HepG2 (cell line): Measurements from ENCODE around the gene DNAJC11. TPM values are rescaled to one million over a fixed set of nuclear protein-coding genes. Genes with fewer than 3 reads are reported as not detected.

Experiments
- ATF6 ChIP-seq: sonication (generic); formaldehyde crosslinking; conservative IDR thresholded peaks from 2 replicates; pipeline ENCODE4 v1.4.0; 2020; ENCODE audit warnings: missing genetic modification reagents
- ATRX ChIP-seq: sonication (generic); formaldehyde crosslinking; IDR thresholded peaks from 2 replicates; pipeline ENCODE4 v1.4.0; 2020; ENCODE audit warnings: missing genetic modification reagents, borderline replicate concordance
- CREB1 ChIP-seq, 2 experiments: fragments of 450-650 bp in 1 of 2; IDR thresholded peaks; 2 replicates each; pipeline ENCODE4 v1.6.1; 2016 to 2017; ENCODE audit warnings: control low read depth in 1 of 2, mild to moderate bottlenecking in 1 of 2, missing compliant biosample characterization in 1 of 2, missing genetic modification characterization in 1 of 2
- ESRRA ChIP-seq: sonication (generic); formaldehyde crosslinking; IDR thresholded peaks from 2 replicates; pipeline ENCODE4 v1.5.1; 2020; ENCODE audit warnings: mild to moderate bottlenecking, low read depth, missing genetic modification reagents
- FOXM1 ChIP-seq: sonication (generic); formaldehyde crosslinking; IDR thresholded peaks from 2 replicates; pipeline ENCODE4 v1.5.0; 2020; ENCODE audit warnings: missing genetic modification reagents
- GFI1 ChIP-seq: sonication (generic); formaldehyde crosslinking; IDR thresholded peaks from 2 replicates; pipeline ENCODE4 v1.5.0; 2020; ENCODE audit warnings: missing genetic modification reagents, mild to moderate bottlenecking, borderline replicate concordance
- HDAC2 ChIP-seq: sonication (generic); formaldehyde crosslinking; IDR thresholded peaks from 2 replicates; pipeline ENCODE4 v1.4.0; 2020; ENCODE audit warnings: missing genetic modification reagents
- HNRNPUL1 ChIP-seq: fragments of 200-400 bp; formaldehyde crosslinking; IDR thresholded peaks from 2 replicates; pipeline ENCODE4 v1.6.1; 2017; ENCODE audit warnings: low read depth, mild to moderate bottlenecking, low read length, moderate library complexity
- NFE2L2 ChIP-seq: fragments of 150-350 bp; IDR thresholded peaks from 2 replicates; pipeline ENCODE4 v1.6.1; 2014; ENCODE audit warnings: low read length
- NR2F1 ChIP-seq, 2 experiments: fragments of 450-650 bp in 1 of 2; formaldehyde crosslinking in 1 of 2; IDR thresholded peaks; 2 replicates each; pipeline versions ENCODE4 v1.5.0 to v1.6.1; 2016 to 2020; ENCODE audit warnings: mild to moderate bottlenecking in 1 of 2, missing compliant biosample characterization in 1 of 2, missing genetic modification reagents in 1 of 2, moderate library complexity in 1 of 2
- POGZ ChIP-seq: sonication (generic); formaldehyde crosslinking; IDR thresholded peaks from 2 replicates; pipeline ENCODE4 v1.4.0; 2020; ENCODE audit warnings: mild to moderate bottlenecking, missing genetic modification reagents
- TEF ChIP-seq: sonication (generic); formaldehyde crosslinking; IDR thresholded peaks from 2 replicates; pipeline ENCODE4 v1.5.0; 2020; ENCODE audit warnings: missing genetic modification reagents
- ZMYM3 ChIP-seq: sonication (generic); formaldehyde crosslinking; IDR thresholded peaks from 2 replicates; pipeline ENCODE4 v1.5.1; 2020; ENCODE audit warnings: mild to moderate bottlenecking, missing genetic modification reagents
- ZNF282 ChIP-seq: fragments of 450-650 bp; IDR thresholded peaks from 2 replicates; pipeline ENCODE4 v1.6.1; 2018; ENCODE audit not compliant: partially characterized antibody
- ZNF574 ChIP-seq: sonication (generic); formaldehyde crosslinking; IDR thresholded peaks from 2 replicates; pipeline ENCODE4 v1.4.0; 2020; ENCODE audit warnings: missing genetic modification reagents
- polyA plus RNA-seq, 8 experiments: library from polyadenylated mRNA; depleted of rRNA in 3 of 8; stranded (reverse) in 7 of 8; unstranded in 1 of 8; fragments of >200 nt; fragmentation: Illumina TruSeq in 4 of 8; extraction: Trizol in 4 of 8; gene quantifications; 2 replicates each; pipeline versions ENCODE4 v1.2.1 to v1.2.3, GENCODE V29; 2011 to 2016; ENCODE audit warnings: low read depth in 4 of 8, missing spikeins in 1 of 8, mixed read lengths in 1 of 8; ENCODE audit not compliant: insufficient read depth in 1 of 8
- total RNA-seq, 5 experiments: library from RNA; depleted of rRNA; stranded (reverse); fragments of >200 nt; fragmentation: Illumina TruSeq; extraction: Trizol; gene quantifications; 2 replicates each; pipeline ENCODE4 v1.2.3, GENCODE V29; 2016; ENCODE audit warnings: low read depth in 1 of 5
- TF ChIP-seq, protein P1 (sequence below), 2 experiments: sonication (generic) in 1 of 2; formaldehyde crosslinking in 1 of 2; IDR thresholded peaks; 2 replicates each; pipeline versions ENCODE4 v1.4.0 to v1.6.1; 2018 to 2020; ENCODE audit warnings: missing genetic modification reagents in 2 of 2, borderline replicate concordance in 1 of 2, low read depth in 1 of 2, mild to moderate bottlenecking in 1 of 2, missing biosample characterization in 1 of 2
- TF ChIP-seq, protein P2 (sequence below): IDR thresholded peaks from 2 replicates; pipeline ENCODE4 v1.6.1; 2016; ENCODE audit warnings: missing compliant biosample characterization, missing genetic modification reagents, borderline replicate concordance
- TF ChIP-seq, protein P3 (sequence below): sonication (generic); formaldehyde crosslinking; IDR thresholded peaks from 2 replicates; pipeline ENCODE4 v1.9.0; 2021; ENCODE audit warnings: missing genetic modification reagents, mild to moderate bottlenecking, borderline replicate concordance

The DNAJC11 gene
- total and polyA plus RNA-seq, 2 of the 13 experiments (the other 11 are each of a cell fraction or from before 2014, with no cell fraction given): 25.1 to 47.6 TPM

DNA sequence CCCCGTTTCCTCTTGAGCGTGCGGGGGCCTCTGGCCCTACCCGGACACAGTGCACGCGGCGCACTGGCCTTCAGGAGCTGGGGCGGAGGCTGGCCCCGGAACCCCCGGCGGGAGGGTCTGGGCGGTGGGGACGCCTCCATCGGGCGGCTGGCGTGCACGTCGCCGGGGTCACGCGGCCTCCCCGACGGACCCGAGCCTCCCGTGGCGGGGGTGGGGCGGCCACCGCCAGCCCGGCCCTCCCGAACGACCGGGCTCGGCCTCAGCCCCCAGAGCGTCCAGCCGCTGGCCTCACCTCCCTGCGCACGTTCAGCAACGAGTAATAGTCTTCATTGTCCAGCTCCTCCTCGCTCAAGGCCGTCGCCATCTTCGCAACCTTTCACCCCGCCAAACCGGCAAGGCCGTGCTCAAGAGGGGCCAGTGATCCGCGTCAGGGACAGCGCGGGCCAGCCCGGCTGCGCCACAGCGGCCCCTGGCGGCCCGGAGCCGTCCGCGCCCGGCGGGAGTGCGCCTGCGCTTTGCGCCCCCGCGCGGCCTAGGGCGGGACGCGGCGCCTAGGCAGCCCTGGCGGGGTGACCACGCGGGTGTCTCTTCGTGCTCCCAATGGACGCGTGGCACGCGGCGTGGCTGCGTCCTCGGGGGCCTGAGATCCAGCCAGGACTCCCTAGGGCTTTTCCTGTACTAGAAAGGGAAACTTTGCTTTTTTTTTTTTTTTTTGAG, at the start of gene DNAJC11 (continued):
- TF ChIP-seq, protein P1, sequence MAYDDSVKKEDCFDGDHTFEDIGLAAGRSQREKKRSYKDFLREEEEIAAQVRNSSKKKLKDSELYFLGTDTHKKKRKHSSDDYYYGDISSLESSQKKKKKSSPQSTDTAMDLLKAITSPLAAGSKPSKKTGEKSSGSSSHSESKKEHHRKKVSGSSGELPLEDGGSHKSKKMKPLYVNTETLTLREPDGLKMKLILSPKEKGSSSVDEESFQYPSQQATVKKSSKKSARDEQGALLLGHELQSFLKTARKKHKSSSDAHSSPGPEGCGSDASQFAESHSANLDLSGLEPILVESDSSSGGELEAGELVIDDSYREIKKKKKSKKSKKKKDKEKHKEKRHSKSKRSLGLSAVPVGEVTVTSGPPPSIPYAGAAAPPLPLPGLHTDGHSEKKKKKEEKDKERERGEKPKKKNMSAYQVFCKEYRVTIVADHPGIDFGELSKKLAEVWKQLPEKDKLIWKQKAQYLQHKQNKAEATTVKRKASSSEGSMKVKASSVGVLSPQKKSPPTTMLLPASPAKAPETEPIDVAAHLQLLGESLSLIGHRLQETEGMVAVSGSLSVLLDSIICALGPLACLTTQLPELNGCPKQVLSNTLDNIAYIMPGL (CRISPR knock-in tag; IDR thresholded peaks at IDR 0.05; ENCODE audit: borderline replicate concordance in 1 of 2, low read depth in 1 of 2): peak; percentile 89 to 91
- no peak for TF ChIP-seq ATRX (CRISPR knock-in tag)
- TF ChIP-seq HNRNPUL1: no peak
- TF ChIP-seq, protein P2, sequence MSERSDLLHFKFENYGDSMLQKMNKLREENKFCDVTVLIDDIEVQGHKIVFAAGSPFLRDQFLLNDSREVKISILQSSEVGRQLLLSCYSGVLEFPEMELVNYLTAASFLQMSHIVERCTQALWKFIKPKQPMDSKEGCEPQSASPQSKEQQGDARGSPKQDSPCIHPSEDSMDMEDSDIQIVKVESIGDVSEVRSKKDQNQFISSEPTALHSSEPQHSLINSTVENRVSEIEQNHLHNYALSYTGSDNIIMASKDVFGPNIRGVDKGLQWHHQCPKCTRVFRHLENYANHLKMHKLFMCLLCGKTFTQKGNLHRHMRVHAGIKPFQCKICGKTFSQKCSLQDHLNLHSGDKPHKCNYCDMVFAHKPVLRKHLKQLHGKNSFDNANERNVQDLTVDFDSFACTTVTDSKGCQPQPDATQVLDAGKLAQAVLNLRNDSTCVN (CRISPR knock-in tag): peak; percentile 68
- peak; percentile 72; the same call in 1 of the 2 replicates for TF ChIP-seq CREB1 (IDR thresholded peaks at IDR 0.05)
- no peak for TF ChIP-seq CREB1 (CRISPR knock-in tag; IDR thresholded peaks at IDR 0.05)
- peak; percentile 90 for TF ChIP-seq FOXM1
- peak; percentile 99 for TF ChIP-seq ZNF574 (CRISPR knock-in tag)
- TF ChIP-seq NFE2L2: no peak
- TF ChIP-seq HDAC2: peak; percentile 53; the same call in 1 of the 2 replicates
- TF ChIP-seq TEF: peak; percentile 85; the same call in 1 of the 2 replicates
- TF ChIP-seq ZNF282: no peak
- peak; percentile 36; the same call in 1 of the 2 replicates for TF ChIP-seq GFI1 (CRISPR knock-in tag)
- TF ChIP-seq, protein P3, sequence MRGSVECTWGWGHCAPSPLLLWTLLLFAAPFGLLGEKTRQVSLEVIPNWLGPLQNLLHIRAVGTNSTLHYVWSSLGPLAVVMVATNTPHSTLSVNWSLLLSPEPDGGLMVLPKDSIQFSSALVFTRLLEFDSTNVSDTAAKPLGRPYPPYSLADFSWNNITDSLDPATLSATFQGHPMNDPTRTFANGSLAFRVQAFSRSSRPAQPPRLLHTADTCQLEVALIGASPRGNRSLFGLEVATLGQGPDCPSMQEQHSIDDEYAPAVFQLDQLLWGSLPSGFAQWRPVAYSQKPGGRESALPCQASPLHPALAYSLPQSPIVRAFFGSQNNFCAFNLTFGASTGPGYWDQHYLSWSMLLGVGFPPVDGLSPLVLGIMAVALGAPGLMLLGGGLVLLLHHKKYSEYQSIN (CRISPR knock-in tag): no peak
- TF ChIP-seq ZMYM3 (CRISPR knock-in tag): 0 out of 2 replicates have a peak, but pooled peaks have one; percentile 63
- TF ChIP-seq NR2F1 (CRISPR knock-in tag; IDR thresholded peaks at IDR 0.05): peak; percentile 75 to 80; a peak in 3 of 4 replicates
- TF ChIP-seq ATF6 (CRISPR knock-in tag): peak; percentile 88; the same call in 1 of the 2 replicates
- TF ChIP-seq POGZ (CRISPR knock-in tag): peak; percentile 57; the same call in 1 of the 2 replicates
- TF ChIP-seq ESRRA (CRISPR knock-in tag): peak; percentile 62; the same call in 1 of the 2 replicates
